HG03064 (cell line): ENCODE results near the gene CD300LF.

Experiments used
- ATAC-seq: cut with Tn5 transposase; IDR thresholded peaks from one replicate; pipeline ENCODE4 v1.9.1; 2021; ENCODE audit warnings: low read depth; ENCODE audit not compliant: unreplicated experiment

Gene CD300LF

GRCh38 chr17:74694081-74694480 is 18.6 kb downstream of the CD300LF start:
- ATAC-seq = no peak

GRCh38 chr17:74691151-74691550 is 21.6 kb downstream of the CD300LF start:
- no peak for ATAC-seq

GRCh38 chr17:74690409-74690825 is 22.3 kb downstream of the CD300LF start:
- no peak for ATAC-seq

- no peak for ATAC-seq
Measured at GRCh38 chr17:74687886-74688285, 24.8 kb downstream of the CD300LF start.

GRCh38 chr17:74686761-74687160 is 26.0 kb downstream of the CD300LF start:
- no peak for ATAC-seq

GRCh38 chr17:74682471-74683190 is 30.1 kb downstream of the CD300LF start:
- ATAC-seq = no peak

- no peak for ATAC-seq
Measured at GRCh38 chr17:74682028-74682427, 30.7 kb downstream of the CD300LF start.

- ATAC-seq = no peak
Measured at GRCh38 chr17:74680941-74681340, 31.8 kb downstream of the CD300LF start.

- no peak for ATAC-seq
Measured at GRCh38 chr17:74680213-74680612, 32.5 kb downstream of the CD300LF start.

GRCh38 chr17:74679374-74679773 is 33.3 kb downstream of the CD300LF start:
- no peak for ATAC-seq

GRCh38 chr17:74678541-74678940 is 34.2 kb downstream of the CD300LF start:
- ATAC-seq = no peak

- ATAC-seq = no peak
Measured at GRCh38 chr17:74677558-74678466, 34.9 kb downstream of the CD300LF start.

- ATAC-seq = no peak
Measured at GRCh38 chr17:74671031-74671771, 41.5 kb downstream of the CD300LF start.

GRCh38 chr17:74670329-74670728 is 42.4 kb downstream of the CD300LF start:
- no peak for ATAC-seq

GRCh38 chr17:74663561-74663960 is 49.2 kb downstream of the CD300LF start:
- no peak for ATAC-seq

- ATAC-seq = no peak
Measured at GRCh38 chr17:74659889-74660288, 52.8 kb downstream of the CD300LF start.

- ATAC-seq = no peak
Measured at GRCh38 chr17:74658620-74659019, 54.1 kb downstream of the CD300LF start.

- no peak for ATAC-seq
Measured at GRCh38 chr17:74654742-74655141, 58.0 kb downstream of the CD300LF start.

GRCh38 chr17:74652020-74652419 is 60.7 kb downstream of the CD300LF start:
- ATAC-seq = no peak

GRCh38 chr17:74649909-74650308 is 62.8 kb downstream of the CD300LF start:
- no peak for ATAC-seq
